Liver (tissue), 3 donors: ENCODE data around the gene RNASE8.

ENCODE experiments used
- EGR1 ChIP-seq, 2 donors: IDR thresholded peaks; 2 replicates each; pipeline ENCODE4 v1.6.1; 2016 to 2018; ENCODE audit warnings: antibody characterized with exemption in 2 of 2, low read depth in 2 of 2
- GABPA ChIP-seq, 2 donors: IDR thresholded peaks in 1 of 2; conservative IDR thresholded peaks in 1 of 2; 2 replicates each; pipeline ENCODE4 v1.6.1; 2016; ENCODE audit warnings: antibody characterized with exemption in 2 of 2, mild to moderate bottlenecking in 1 of 2, moderate library complexity in 1 of 2
- YY1 ChIP-seq: IDR thresholded peaks from 2 replicates; pipeline ENCODE4 v1.6.1; 2016; ENCODE audit warnings: antibody characterized with exemption, mild to moderate bottlenecking
- TF ChIP-seq, protein P1 (sequence below): fragments of 150-350 bp; IDR thresholded peaks from 2 replicates; pipeline ENCODE4 v1.5.1; 2017; ENCODE audit warnings: improper control_type of control experiment, low read depth, low read length; ENCODE audit not compliant: missing input control
- donor health status: healthy.
- donor health status: healthy.

DNA sequence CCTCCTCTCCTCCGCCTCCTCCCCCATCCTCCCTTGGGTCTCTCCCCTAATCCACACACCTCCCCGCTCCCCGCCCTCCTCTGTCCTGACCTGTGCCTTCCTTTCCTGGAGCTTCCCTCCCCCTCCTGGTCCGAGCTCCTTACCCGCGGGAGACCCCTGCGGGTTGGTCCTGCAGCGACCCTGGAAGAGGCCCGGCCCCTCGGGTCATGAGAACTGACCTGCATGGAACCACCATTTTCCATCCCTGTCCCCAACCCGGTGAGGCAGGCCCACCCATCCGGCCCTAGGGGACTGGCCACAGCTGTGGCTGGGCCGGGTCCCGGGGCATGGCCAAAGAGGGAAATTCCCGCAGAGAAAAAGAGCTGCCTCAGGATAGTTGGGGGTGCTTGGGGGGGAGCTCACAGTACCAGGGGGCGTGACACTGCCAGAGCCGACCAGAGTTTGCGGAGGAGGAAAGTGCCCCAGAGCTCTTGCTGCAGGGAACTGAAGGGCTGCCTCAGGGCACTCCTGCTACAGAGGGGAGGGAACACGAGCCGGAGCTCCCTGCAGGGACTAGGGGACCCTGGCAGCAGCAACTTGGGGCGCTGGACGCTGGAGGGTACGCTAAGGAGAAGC lies 13.1 kb downstream of the RNASE8 start:
- TF ChIP-seq, protein P1, sequence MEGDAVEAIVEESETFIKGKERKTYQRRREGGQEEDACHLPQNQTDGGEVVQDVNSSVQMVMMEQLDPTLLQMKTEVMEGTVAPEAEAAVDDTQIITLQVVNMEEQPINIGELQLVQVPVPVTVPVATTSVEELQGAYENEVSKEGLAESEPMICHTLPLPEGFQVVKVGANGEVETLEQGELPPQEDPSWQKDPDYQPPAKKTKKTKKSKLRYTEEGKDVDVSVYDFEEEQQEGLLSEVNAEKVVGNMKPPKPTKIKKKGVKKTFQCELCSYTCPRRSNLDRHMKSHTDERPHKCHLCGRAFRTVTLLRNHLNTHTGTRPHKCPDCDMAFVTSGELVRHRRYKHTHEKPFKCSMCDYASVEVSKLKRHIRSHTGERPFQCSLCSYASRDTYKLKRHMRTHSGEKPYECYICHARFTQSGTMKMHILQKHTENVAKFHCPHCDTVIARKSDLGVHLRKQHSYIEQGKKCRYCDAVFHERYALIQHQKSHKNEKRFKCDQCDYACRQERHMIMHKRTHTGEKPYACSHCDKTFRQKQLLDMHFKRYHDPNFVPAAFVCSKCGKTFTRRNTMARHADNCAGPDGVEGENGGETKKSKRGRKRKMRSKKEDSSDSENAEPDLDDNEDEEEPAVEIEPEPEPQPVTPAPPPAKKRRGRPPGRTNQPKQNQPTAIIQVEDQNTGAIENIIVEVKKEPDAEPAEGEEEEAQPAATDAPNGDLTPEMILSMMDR: no peak
- TF ChIP-seq EGR1 (IDR thresholded peaks at IDR 0.05; ENCODE audit: low read depth in 2 of 2) (no peak), GABPA (IDR thresholded peaks at IDR 0.05 in 1 of 2, conservative IDR thresholded peaks at IDR 0.05 in 1 of 2) (no peak), YY1 (no peak)
